Measurements from ENCODE around the gene RPS6KA2.
"Not testable (repeated sequence)": the region's sequence is repeated elsewhere in the genome, so short reads cannot be mapped to it uniquely, and the experiment has no call there.

Gene RPS6KA2

GRCh38 chr6:166411721-166412151, 215.3 kb downstream of the RPS6KA2 start:
- no peak for DNase-seq

- no peak for DNase-seq
Observed at GRCh38 chr6:166411271-166411670, 215.8 kb downstream of the RPS6KA2 start.

GRCh38 chr6:166410426-166410935, 216.6 kb downstream of the RPS6KA2 start:
- DNase-seq, result no peak

- no peak for DNase-seq
Observed at GRCh38 chr6:166408936-166409755, 217.9 kb downstream of the RPS6KA2 start.

- no peak for DNase-seq
Observed at GRCh38 chr6:166406197-166406596, 220.9 kb downstream of the RPS6KA2 start.

GRCh38 chr6:166405386-166405785, 221.7 kb downstream of the RPS6KA2 start:
- no peak for DNase-seq

GRCh38 chr6:166402582-166403277, 224.3 kb downstream of the RPS6KA2 start:
- no peak for DNase-seq

GRCh38 chr6:166400649-166401250, 226.3 kb downstream of the RPS6KA2 start:
- DNase-seq, result peak; percentile 19

GRCh38 chr6:166400181-166400580, 226.9 kb downstream of the RPS6KA2 start:
- no peak for DNase-seq

- DNase-seq, result no peak
Observed at GRCh38 chr6:166398348-166398747, 228.7 kb downstream of the RPS6KA2 start.

- DNase-seq, result no peak
Observed at GRCh38 chr6:166397849-166398248, 229.2 kb downstream of the RPS6KA2 start.

GRCh38 chr6:166395778-166396177, 231.3 kb downstream of the RPS6KA2 start:
- no peak for DNase-seq

GRCh38 chr6:166395351-166395750, 231.7 kb downstream of the RPS6KA2 start:
- no peak for DNase-seq

- no peak for DNase-seq
Observed at GRCh38 chr6:166394036-166394892, 232.8 kb downstream of the RPS6KA2 start.

GRCh38 chr6:166393535-166393823, 233.6 kb downstream of the RPS6KA2 start:
- peak; percentile 12 for DNase-seq

GRCh38 chr6:166392755-166393534, 234.1 kb downstream of the RPS6KA2 start:
- not testable (repeated sequence) for DNase-seq

- DNase-seq, result no peak
Observed at GRCh38 chr6:166389119-166389518, 237.9 kb downstream of the RPS6KA2 start.

GRCh38 chr6:166388290-166389004, 238.6 kb downstream of the RPS6KA2 start:
- no peak for DNase-seq

- no peak for DNase-seq
Observed at GRCh38 chr6:166387642-166388289, 239.3 kb downstream of the RPS6KA2 start.

GRCh38 chr6:166387098-166387497, 240.0 kb downstream of the RPS6KA2 start:
- DNase-seq, result not testable (repeated sequence)

- DNase-seq, result no peak
Observed at GRCh38 chr6:166386111-166386510, 240.9 kb downstream of the RPS6KA2 start.

Data from DMS79 (cell line).